HepG2 (cell line): ENCODE measurements around the gene ITGB5. TPM values are rescaled to one million over a fixed set of nuclear protein-coding genes. Genes with fewer than 3 reads are reported as not detected.

Experiments used
- ATAC-seq: fragments of 200-7000 bp; cut with Tn5 transposase; 3 replicates; pipeline ENCODE4 v1.9.1; 2020; ENCODE audit warnings: mild to moderate bottlenecking, moderate library complexity
- BruUV-seq: library from RNA; stranded (reverse); fragments of 400-500 nt; replicated peaks from 2 replicates; lab custom pipeline; 2021; lab: Mats Ljungman, UMichigan
- CTCF ChIA-PET: fragments of 300-600 bp; formaldehyde crosslinking; extraction: SDS; loops from one replicate; lab custom pipeline; 2021; ENCODE audit warnings: low total read pairs, inconsistent platforms, low intra/inter-chr PET ratio; lab: Yijun Ruan, JAX
- POLR2A ChIA-PET: fragments of 350-600 bp; sonication (Branson Sonifier 250); formaldehyde crosslinking; loops from one replicate; lab custom pipeline; 2020; ENCODE audit warnings: antibody characterized with exemption, inconsistent platforms; lab: Yijun Ruan, JAX
- DNase-seq: peaks from one replicate; pipeline ENCODE4 v3.0.0-alpha.2; 2015; ENCODE audit warnings: low spot score
- FAIRE-seq: peaks from 3 replicates; lab custom pipeline; 2011; peaks lifted over from hg19 to GRCh38; lab: Jason Lieb, UNC
- H2AFZ ChIP-seq: one replicate; pipeline ENCODE4 v1.6.1; 2011; ENCODE audit warnings: low read length, inconsistent platforms
- H3K27ac ChIP-seq: fragments of 300-600 bp; 3 replicates; pipeline ENCODE4 v1.8.0; 2011; ENCODE audit warnings: mixed run types, mild to moderate bottlenecking, mixed read lengths, low read length, inconsistent platforms; ENCODE audit not compliant: insufficient read depth; ENCODE audit errors: extremely low read length
- H3K27me3 ChIP-seq, 2 experiments: fragments of 200-600 bp in 1 of 2; 2 replicates in 1 of 2; 3 replicates in 1 of 2; pipeline versions ENCODE4 v1.6.0 to v1.8.0; 2011; ENCODE audit warnings: low read length in 2 of 2, mild to moderate bottlenecking in 2 of 2, moderate library complexity in 2 of 2, inconsistent platforms in 1 of 2; ENCODE audit not compliant: insufficient read depth in 2 of 2, control insufficient read depth in 1 of 2
- H3K36me3 ChIP-seq, 2 experiments: fragments of 200-600 bp in 1 of 2; replicated peaks in 1 of 2; 2 replicates in 1 of 2; 3 replicates in 1 of 2; pipeline versions ENCODE4 v1.5.1 to v1.8.0; 2011; ENCODE audit warnings: low read length in 2 of 2, inconsistent platforms in 1 of 2; ENCODE audit not compliant: insufficient read depth in 2 of 2, control insufficient read depth in 1 of 2
- H3K4me1 ChIP-seq: 2 replicates; pipeline ENCODE4 v1.5.1; 2012; ENCODE audit warnings: low read length, inconsistent platforms; ENCODE audit not compliant: insufficient read depth
- H3K4me2 ChIP-seq: 2 replicates; pipeline ENCODE4 v1.6.0; 2011; ENCODE audit warnings: low read depth, low read length, inconsistent platforms
- H3K4me3 ChIP-seq, 3 experiments: fragments of 200-600 bp in 1 of 3; sonication (generic), shearing (Covaris generic) in 1 of 3; replicated peaks in 1 of 3; 2 replicates each; pipeline ENCODE4 v1.5.1; 2011 to 2016; ENCODE audit warnings: low read length in 3 of 3, inconsistent platforms in 2 of 3, low read depth in 2 of 3, mild to moderate bottlenecking in 2 of 3, control low read depth in 1 of 3, mixed read lengths in 1 of 3; ENCODE audit not compliant: insufficient read depth in 1 of 3
- H3K79me2 ChIP-seq: one replicate; pipeline ENCODE4 v1.6.1; 2011; ENCODE audit warnings: low read length, inconsistent platforms; ENCODE audit not compliant: insufficient read depth
- H3K9ac ChIP-seq: 2 replicates; pipeline ENCODE4 v1.6.0; 2011; ENCODE audit warnings: mild to moderate bottlenecking, low read depth, low read length, inconsistent platforms; ENCODE audit not compliant: insufficient read depth
- H3K9me3 ChIP-seq: 2 replicates; pipeline ENCODE4 v1.5.1; 2012; ENCODE audit warnings: mild to moderate bottlenecking, low read length
- H4K20me1 ChIP-seq: 2 replicates; pipeline ENCODE4 v1.6.0; 2011; ENCODE audit warnings: inconsistent platforms, mild to moderate bottlenecking, low read length, moderate library complexity; ENCODE audit not compliant: insufficient read depth
- ADNP ChIP-seq: sonication (generic); formaldehyde crosslinking; IDR thresholded peaks from 2 replicates; pipeline ENCODE4 v1.4.0; 2020; ENCODE audit warnings: missing genetic modification reagents
- BRCA1 ChIP-seq: sonication (generic); formaldehyde crosslinking; IDR thresholded peaks from 2 replicates; pipeline ENCODE4 v1.4.0; 2020; ENCODE audit warnings: missing genetic modification reagents
- MATR3 ChIP-seq: sonication (generic); formaldehyde crosslinking; IDR thresholded peaks from 2 replicates; pipeline ENCODE4 v1.4.0; 2020; ENCODE audit warnings: missing genetic modification reagents
- MXD3 ChIP-seq: IDR thresholded peaks from 2 replicates; pipeline ENCODE4 v1.6.1; 2016; ENCODE audit warnings: mild to moderate bottlenecking, missing biosample characterization, missing genetic modification reagents
- PBX3 ChIP-seq: sonication (generic); formaldehyde crosslinking; IDR thresholded peaks from 2 replicates; pipeline ENCODE4 v1.8.1; 2023; ENCODE audit warnings: missing genetic modification reagents, inconsistent platforms, borderline replicate concordance
- PHB2 ChIP-seq: fragments of 450-650 bp; IDR thresholded peaks from 2 replicates; pipeline ENCODE4 v1.6.1; 2018; ENCODE audit not compliant: partially characterized antibody
- RNF2 ChIP-seq: fragments of 450-650 bp; conservative IDR thresholded peaks from 2 replicates; pipeline ENCODE4 v1.6.1; 2016; ENCODE audit warnings: low read depth
- SNAPC2 ChIP-seq: sonication (generic); formaldehyde crosslinking; IDR thresholded peaks from 2 replicates; pipeline ENCODE4 v1.8.1; 2022; ENCODE audit warnings: mild to moderate bottlenecking, missing genetic modification reagents
- ZMAT3 ChIP-seq: sonication (generic); formaldehyde crosslinking; conservative IDR thresholded peaks from 2 replicates; pipeline ENCODE4 v1.7.0; 2021; ENCODE audit warnings: missing genetic modification reagents
- ZNF512 ChIP-seq: sonication (generic); formaldehyde crosslinking; IDR thresholded peaks from 2 replicates; pipeline ENCODE4 v1.4.0; 2020; ENCODE audit warnings: mild to moderate bottlenecking, missing genetic modification reagents
- ZNF550 ChIP-seq: sonication (generic); formaldehyde crosslinking; IDR thresholded peaks from 2 replicates; pipeline ENCODE4 v1.4.0; 2020; ENCODE audit warnings: mild to moderate bottlenecking, missing genetic modification reagents, borderline replicate concordance
- ZNF629 ChIP-seq: sonication (generic); formaldehyde crosslinking; conservative IDR thresholded peaks from 2 replicates; pipeline ENCODE4 v1.5.0; 2020; ENCODE audit warnings: missing genetic modification reagents
- ZNF703 ChIP-seq: sonication (generic); formaldehyde crosslinking; IDR thresholded peaks from 2 replicates; pipeline ENCODE4 v1.5.1; 2020; ENCODE audit warnings: missing genetic modification reagents, mild to moderate bottlenecking, moderate library complexity, borderline replicate concordance
- WGBS: methylation state at CpG from one replicate; pipeline ENCODE4 v1.1.6; 2017; ENCODE audit warnings: low lambda C conversion rate; 5-methylcytosine and 5-hydroxymethylcytosine counted together
- in situ Hi-C: cut with HindIII; loops from 2 replicates; pipeline ENCODE4 v1.10.0; 2017; ENCODE audit warnings: low pct_unique_long_range_greater_than_20kb; ENCODE audit not compliant: extremely low pct_ligation_motif_present
- intact Hi-C: fragments of 100-400 bp; cut with micrococcal nuclease; formaldehyde crosslinking; loops from one replicate; pipeline ENCODE4 v1.10.0; 2022; ENCODE audit not compliant: unreplicated experiment
- polyA plus RNA-seq, 8 experiments: library from polyadenylated mRNA; depleted of rRNA in 3 of 8; stranded (reverse) in 7 of 8; unstranded in 1 of 8; fragments of >200 nt; fragmentation: Illumina TruSeq in 4 of 8; extraction: Trizol in 4 of 8; gene quantifications; 2 replicates each; pipeline versions ENCODE4 v1.2.1 to v1.2.3, GENCODE V29; 2011 to 2016; ENCODE audit warnings: low read depth in 4 of 8, missing spikeins in 1 of 8, mixed read lengths in 1 of 8; ENCODE audit not compliant: insufficient read depth in 1 of 8
- total RNA-seq, 5 experiments: library from RNA; depleted of rRNA; stranded (reverse); fragments of >200 nt; fragmentation: Illumina TruSeq; extraction: Trizol; gene quantifications; 2 replicates each; pipeline ENCODE4 v1.2.3, GENCODE V29; 2016; ENCODE audit warnings: low read depth in 1 of 5

The ITGB5 gene
- total and polyA plus RNA-seq, 2 of the 13 experiments (the other 11 are each of a cell fraction or from before 2014, with no cell fraction given), result 74.1 to 343 TPM

- TF ChIP-seq PBX3 (CRISPR knock-in tag), result no peak
- TF ChIP-seq ZNF512 (CRISPR knock-in tag), result no peak
- no peak for TF ChIP-seq BRCA1 (CRISPR knock-in tag)
- no peak for TF ChIP-seq ZMAT3 (CRISPR knock-in tag)
These were observed 64.0 kb downstream of the ITGB5 start (continued) for GRCh38 chr3:124823206-124823605.

GRCh38 chr3:124821356-124821755 is 65.8 kb downstream of the ITGB5 start:
- Histone ChIP-seq H3K9me3 (no peaks in the 10 kb centered on the region), H4K20me1 (no peaks in the 10 kb centered on the region), H3K79me2 (no peaks in the 10 kb centered on the region), H3K4me3 (no peak overlapping the region), H3K4me1 (peaks cover 29% of the 10 kb centered on the region), H2AFZ (no peak overlapping the region), H3K4me2 (no peak overlapping the region), H3K27me3 (no peaks in the 10 kb centered on the region), H3K9ac (no peak overlapping the region), H3K27ac (no peak overlapping the region), H3K36me3 (peaks cover 25 to 78% of the 10 kb centered on the region in 2 experiments)
- intact Hi-C loops (no loop called here), in situ Hi-C loops (no loop called here)
- DNase-seq (no peak), FAIRE-seq (no peak), ATAC-seq (no peak)
- ChIA-PET POLR2A (interaction anchor here (1.7 kb wide), 1 partner anchor 9 kb away, joined by 5 read pairs; no protein-coding TSS in a partner anchor), CTCF (no interaction called here)
- no TSS peak for BruUV-seq
- 96% methylated on average over 4 of the region's 6 CpGs for WGBS
- TF ChIP-seq RNF2 (no peak), ZNF550 (CRISPR knock-in tag) (no peak), SNAPC2 (CRISPR knock-in tag) (no peak), ZNF703 (CRISPR knock-in tag) (no peak), ZNF629 (CRISPR knock-in tag) (no peak), PHB2 (no peak), MXD3 (no peak), MATR3 (CRISPR knock-in tag) (no peak), ADNP (CRISPR knock-in tag) (no peak)
